Retinal pigment epithelial cell (primary cell): Measurements from ENCODE around the gene MSTN.

Source experiments
- DNase-seq: peaks from one replicate; pipeline ENCODE4 v3.0.0-alpha.2; 2010; ENCODE audit warnings: low read depth
- H3K4me3 ChIP-seq: 2 replicates; pipeline ENCODE4 v1.5.1; 2011; ENCODE audit warnings: mild to moderate bottlenecking, low read length, control low read depth, moderate library complexity
- CTCF ChIP-seq: conservative IDR thresholded peaks from 2 replicates; pipeline ENCODE4 v1.5.1; 2011; ENCODE audit warnings: low read depth, low read length, control low read depth, inconsistent platforms

Gene MSTN

DNA sequence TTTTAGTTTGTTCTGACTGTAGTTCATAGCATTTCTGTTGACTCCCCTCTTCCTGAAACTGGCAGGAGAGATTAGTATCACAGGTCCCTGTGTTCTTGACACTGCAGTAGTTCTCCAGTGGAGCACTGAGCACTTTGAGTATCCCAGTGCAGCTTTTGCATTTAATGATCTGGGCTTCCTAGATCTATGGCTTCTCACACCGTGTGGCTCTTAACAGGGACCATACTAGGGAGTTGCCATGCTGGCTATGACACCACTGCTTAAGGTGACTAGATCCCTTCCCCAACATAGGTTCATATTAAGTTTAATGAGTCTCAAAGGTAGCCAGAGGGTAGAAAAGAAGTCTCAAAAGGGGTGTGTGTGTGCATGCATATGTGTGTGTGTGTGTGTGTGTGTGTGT is 6.2 kb upstream of the MSTN start:
- TF ChIP-seq CTCF, result no peak
- DNase-seq, result no peak
- H3K4me3 ChIP-seq, result no peak overlapping the region

GRCh38 chr2:190065839-190066238 is 3.3 kb upstream of the MSTN start:
- H3K4me3 ChIP-seq, result no peak overlapping the region
- TF ChIP-seq CTCF, result no peak
- no peak for DNase-seq

GRCh38 chr2:190063624-190064023 is 1.1 kb upstream of the MSTN start:
- no peak overlapping the region for H3K4me3 ChIP-seq
- TF ChIP-seq CTCF, result no peak
- no peak for DNase-seq

DNA sequence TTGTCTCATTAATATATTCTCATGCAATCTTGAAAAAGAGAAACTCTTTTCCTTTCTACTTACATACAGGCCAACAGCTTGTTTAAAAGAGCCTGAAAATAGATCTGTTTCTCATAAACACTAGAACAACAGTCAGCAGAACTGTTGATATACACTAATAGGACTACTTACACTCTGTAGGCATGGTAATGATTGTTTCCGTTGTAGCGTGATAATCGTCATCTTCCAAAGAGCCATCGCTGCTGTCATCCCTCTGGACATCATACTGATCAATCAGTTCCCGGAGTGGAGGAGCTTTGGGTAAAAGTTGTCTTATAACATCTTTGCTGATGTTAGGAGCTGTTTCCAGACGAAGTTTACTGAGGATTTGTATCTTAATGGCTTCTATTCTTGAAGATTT is 476 bp downstream of the MSTN start:
- DNase-seq, result no peak
- no peak for TF ChIP-seq CTCF
- no peak overlapping the region for H3K4me3 ChIP-seq

- H3K4me3 ChIP-seq, result no peak overlapping the region
- DNase-seq, result no peak
- TF ChIP-seq CTCF, result no peak
These were observed 1.9 kb downstream of the MSTN start for GRCh38 chr2:190060626-190061025.

GRCh38 chr2:190060019-190060418 is 2.5 kb downstream of the MSTN start:
- DNase-seq, result no peak
- no peak for TF ChIP-seq CTCF
- H3K4me3 ChIP-seq, result no peak overlapping the region

- no peak for DNase-seq
- no peak for TF ChIP-seq CTCF
- no peak overlapping the region for H3K4me3 ChIP-seq
These were observed 9.1 kb downstream of the MSTN start for GRCh38 chr2:190053426-190053825.
